Epithelial cell of proximal tubule (primary cell): ENCODE data around the gene PTPRT. TPM values are rescaled to one million over a fixed set of nuclear protein-coding genes. Genes with fewer than 3 reads are reported as not detected.

ENCODE experiments used
- DNase-seq: peaks from one replicate; pipeline ENCODE4 v3.0.0-alpha.2; 2011; ENCODE audit warnings: low read depth
- H3K4me3 ChIP-seq: 2 replicates; pipeline ENCODE4 v1.5.1; 2011; ENCODE audit warnings: low read depth, mild to moderate bottlenecking, low read length
- total RNA-seq: library from RNA; depleted of rRNA; stranded (reverse); fragments of >200 nt; gene quantifications from 2 replicates; pipeline ENCODE4 v1.2.3, GENCODE V29; 2015
- TF ChIP-seq, protein P1 (sequence below): conservative IDR thresholded peaks from 2 replicates; pipeline ENCODE4 v1.5.1; 2012; ENCODE audit warnings: low read depth, mild to moderate bottlenecking, low read length

PTPRT gene
- total RNA-seq, 1 donor from 2014 or later, result not detected

DNA sequence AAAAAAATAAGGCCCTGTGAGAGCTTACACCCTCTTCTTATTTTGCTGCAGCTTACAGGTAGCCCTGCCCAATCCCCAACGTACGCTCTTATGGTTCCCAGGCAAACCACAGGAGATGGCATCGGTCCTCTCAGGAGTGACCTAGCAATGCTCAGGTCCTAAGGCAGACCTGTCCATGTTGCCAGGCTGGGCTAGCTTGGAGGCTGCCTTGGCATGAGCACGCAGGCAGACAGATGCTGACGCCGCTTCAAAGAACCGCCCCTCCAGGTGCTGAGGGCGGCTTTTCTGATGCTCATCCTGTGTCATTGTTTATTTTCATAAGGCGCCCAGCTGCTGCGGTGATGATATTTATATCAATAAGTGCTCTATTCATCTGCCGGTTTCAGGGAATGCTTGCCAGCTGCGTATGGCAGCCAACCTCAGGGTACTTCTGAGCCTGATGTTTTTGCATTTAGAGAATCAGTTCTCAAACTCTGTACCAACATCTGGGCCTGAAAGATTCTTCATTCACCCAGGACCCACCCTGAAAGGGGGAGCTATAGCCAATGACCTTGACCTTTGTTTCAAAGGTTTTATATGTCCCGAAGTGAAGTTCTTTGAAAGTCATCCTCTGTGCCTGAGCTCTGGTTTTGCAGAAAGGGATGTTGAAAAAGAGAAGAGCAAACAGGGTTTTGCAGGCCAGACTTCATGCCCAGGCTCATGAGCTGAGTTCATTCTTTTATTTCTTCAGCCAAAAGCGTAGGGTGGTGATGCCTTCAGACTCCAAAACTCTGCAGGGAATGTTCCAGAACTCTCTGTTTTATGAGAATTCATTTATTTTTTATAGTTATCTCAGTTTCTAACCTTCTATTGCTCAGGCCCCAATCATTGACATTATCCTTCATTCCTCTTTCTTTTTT is 1095.9 kb downstream of the PTPRT start:
- DNase-seq, result no peak
- TF ChIP-seq, protein P1, sequence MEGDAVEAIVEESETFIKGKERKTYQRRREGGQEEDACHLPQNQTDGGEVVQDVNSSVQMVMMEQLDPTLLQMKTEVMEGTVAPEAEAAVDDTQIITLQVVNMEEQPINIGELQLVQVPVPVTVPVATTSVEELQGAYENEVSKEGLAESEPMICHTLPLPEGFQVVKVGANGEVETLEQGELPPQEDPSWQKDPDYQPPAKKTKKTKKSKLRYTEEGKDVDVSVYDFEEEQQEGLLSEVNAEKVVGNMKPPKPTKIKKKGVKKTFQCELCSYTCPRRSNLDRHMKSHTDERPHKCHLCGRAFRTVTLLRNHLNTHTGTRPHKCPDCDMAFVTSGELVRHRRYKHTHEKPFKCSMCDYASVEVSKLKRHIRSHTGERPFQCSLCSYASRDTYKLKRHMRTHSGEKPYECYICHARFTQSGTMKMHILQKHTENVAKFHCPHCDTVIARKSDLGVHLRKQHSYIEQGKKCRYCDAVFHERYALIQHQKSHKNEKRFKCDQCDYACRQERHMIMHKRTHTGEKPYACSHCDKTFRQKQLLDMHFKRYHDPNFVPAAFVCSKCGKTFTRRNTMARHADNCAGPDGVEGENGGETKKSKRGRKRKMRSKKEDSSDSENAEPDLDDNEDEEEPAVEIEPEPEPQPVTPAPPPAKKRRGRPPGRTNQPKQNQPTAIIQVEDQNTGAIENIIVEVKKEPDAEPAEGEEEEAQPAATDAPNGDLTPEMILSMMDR, result no peak

DNA sequence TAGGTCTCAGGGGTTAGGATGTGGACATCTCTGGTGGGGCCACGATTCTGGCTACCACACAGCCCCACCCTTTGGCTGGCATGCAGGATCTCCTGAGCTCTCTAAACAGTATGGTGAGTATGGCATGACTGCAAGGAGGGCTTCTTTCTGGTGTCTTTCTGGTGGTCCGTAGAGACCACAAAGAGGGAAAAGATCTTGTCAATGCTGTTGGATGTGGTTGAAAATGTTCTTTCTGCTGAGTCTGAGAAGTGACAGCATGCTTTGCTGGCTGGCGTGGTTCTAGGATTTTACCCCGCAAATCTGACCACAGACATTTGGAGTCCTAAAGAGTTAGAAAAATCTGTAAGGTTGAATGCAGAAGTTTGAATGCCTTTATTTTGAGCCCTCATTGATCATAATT is 1096.7 kb downstream of the PTPRT start:
- DNase-seq, result no peak
- no peak overlapping the region for H3K4me3 ChIP-seq
- TF ChIP-seq, protein P1, result no peak

More for the DNA sequence above, 1095.9 kb downstream of the PTPRT start:
- no peak overlapping the region for H3K4me3 ChIP-seq

DNA sequence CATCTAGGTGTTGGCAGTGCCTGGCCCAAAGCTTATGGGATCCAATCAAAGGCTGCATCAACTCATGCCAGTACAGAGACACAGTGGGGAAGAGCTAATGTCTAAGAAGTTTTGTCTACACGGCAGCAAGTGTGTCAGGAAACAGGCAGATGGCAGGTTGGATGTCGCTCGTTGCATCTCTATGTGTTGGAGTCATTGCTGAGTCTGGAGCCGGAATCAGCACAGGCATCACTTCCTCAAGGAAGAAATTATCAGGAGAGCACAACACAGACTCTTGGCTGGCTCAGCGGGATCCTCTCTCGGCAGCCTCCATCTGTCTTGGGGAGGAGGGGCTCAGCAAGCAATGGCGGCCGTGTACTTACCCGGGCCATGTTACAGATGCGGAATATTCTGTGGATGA is 1104.3 kb downstream of the PTPRT start:
- DNase-seq, result no peak
- H3K4me3 ChIP-seq, result no peak overlapping the region
- TF ChIP-seq, protein P1, result no peak

DNA sequence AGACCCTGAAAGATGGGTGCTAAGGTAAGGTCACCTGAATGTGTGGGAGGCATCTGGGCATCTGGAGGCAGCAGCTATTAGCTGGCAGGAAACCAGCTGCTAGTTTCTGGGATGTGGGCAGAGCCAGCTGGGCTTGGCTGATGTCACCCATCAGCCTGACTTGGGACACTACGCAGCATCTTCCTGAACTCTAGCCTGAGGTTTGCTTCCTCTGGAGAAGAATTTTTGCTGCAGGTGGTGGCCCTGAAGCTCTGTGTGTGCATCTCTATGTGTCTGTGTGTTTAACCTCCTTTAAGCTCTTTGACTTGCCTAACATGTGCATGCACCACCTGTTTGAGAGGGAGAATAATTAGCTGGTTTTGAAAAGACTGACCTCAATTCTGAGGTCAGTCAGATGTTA is 1106.4 kb downstream of the PTPRT start:
- H3K4me3 ChIP-seq, result no peak overlapping the region
- DNase-seq, result no peak
- TF ChIP-seq, protein P1, result no peak

DNA sequence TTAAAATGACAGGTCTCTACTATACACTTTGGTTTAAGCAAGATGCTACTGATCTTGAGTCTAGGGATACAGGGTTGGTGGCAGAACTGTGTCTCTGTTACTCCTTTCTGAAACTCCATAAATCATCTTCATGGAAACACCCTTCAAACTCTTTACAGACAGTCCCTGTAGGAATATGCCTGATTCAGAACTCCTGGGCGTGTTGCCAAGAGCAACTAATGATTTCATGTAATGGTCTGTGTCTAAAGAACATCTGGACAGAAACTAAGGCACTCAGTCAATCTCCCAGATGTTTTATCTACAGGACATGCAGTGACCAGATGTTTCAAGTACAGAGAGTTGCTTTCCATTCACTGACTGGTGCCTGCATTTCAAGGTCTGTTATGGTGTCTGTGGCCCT is 1107.1 kb downstream of the PTPRT start:
- no peak overlapping the region for H3K4me3 ChIP-seq
- no peak for DNase-seq
- TF ChIP-seq, protein P1, result no peak

DNA sequence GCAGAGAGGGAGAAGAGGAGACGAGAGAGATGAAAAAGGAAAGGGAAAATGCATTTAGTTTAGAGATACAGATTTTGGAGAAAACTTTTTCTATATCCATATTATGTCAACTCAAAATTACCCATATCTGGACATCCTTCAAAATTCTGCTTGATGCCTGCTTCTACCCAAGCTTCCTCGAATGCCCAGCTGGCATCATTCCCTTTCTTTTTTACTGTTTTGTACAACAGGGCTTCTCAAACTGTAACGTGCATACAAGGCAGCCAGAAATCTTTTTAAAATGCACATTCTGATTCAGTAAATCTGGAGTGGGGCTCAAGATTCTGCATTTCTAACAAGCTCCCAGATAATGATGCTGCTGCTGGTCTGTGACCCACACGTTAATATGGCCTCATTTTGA is 1108.8 kb downstream of the PTPRT start:
- no peak for DNase-seq
- H3K4me3 ChIP-seq, result no peak overlapping the region
- TF ChIP-seq, protein P1, result no peak

DNA sequence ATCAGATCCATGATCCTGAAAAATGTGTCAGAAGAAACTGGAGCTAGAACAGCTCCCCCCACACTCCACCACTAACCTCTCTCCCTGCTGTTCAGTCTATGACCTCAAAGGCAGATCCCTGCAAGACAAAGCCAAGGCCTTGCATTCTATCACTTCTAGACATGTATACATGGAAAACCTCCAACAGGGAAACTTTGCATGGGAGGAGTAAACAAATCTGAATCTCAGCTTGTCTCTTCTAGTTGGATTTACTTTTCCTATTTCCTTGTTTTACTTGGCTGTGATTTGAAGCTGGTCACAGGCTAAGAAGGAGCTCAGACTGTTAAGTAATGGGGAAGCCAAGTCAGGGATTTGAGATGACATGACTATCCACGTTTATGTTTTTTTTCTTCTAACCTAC is 1114.8 kb downstream of the PTPRT start:
- no peak overlapping the region for H3K4me3 ChIP-seq

More for the DNA sequence above, 1114.8 kb downstream of the PTPRT start:
- TF ChIP-seq, protein P1, result no peak
- DNase-seq, result no peak
